Ovary (tissue), 9 donors: ENCODE data around the gene MRPL41. TPM values are rescaled to one million over a fixed set of nuclear protein-coding genes. Genes with fewer than 3 reads are reported as not detected.

Source experiments
- DNase-seq, 5 donors: peaks; one replicate each; pipeline ENCODE4 v3.0.0-alpha.2; 2019 to 2020
- H3K27ac ChIP-seq, 2 donors: fragments of 200-600 bp; one replicate each; pipeline versions ENCODE4 v1.5.1 to v1.8.0; 2019 to 2022
- H3K27me3 ChIP-seq: fragments of 200-600 bp; one replicate; pipeline ENCODE4 v1.8.0; 2022
- H3K36me3 ChIP-seq: fragments of 200-600 bp; sonication (generic); one replicate; pipeline ENCODE4 v1.5.1; 2019
- H3K4me1 ChIP-seq: one replicate; pipeline ENCODE4 v1.8.1; 2013; ENCODE audit warnings: mild to moderate bottlenecking, moderate library complexity; ENCODE audit not compliant: insufficient read depth
- H3K4me3 ChIP-seq: fragments of 200-600 bp; sonication (generic); one replicate; pipeline ENCODE4 v1.5.1; 2017
- H3K9me3 ChIP-seq, 2 donors: fragments of 200-600 bp in 1 of 2; sonication (generic) in 1 of 2; one replicate each; pipeline versions ENCODE4 v1.5.1 to v1.8.1; 2013 to 2019; ENCODE audit warnings: mild to moderate bottlenecking in 1 of 2, moderate library complexity in 1 of 2
- EP300 ChIP-seq: sonication (generic); formaldehyde crosslinking; IDR thresholded peaks from one replicate; pipeline ENCODE4 v1.6.1; 2017; ENCODE audit warnings: antibody characterized with exemption
- POLR2A ChIP-seq: fragments of 450-650 bp; IDR thresholded peaks from one replicate; pipeline ENCODE4 v1.6.1; 2017; ENCODE audit warnings: antibody characterized with exemption, mild to moderate bottlenecking, moderate library complexity
- WGBS, 3 donors: extraction: QIAGEN DNeasy Blood & Tissue Kit in 1 of 3; methylation state at CpG; one replicate each; pipeline versions ENCODE4 v1.1.5 to v1.1.7; 2013 to 2017; 5-methylcytosine and 5-hydroxymethylcytosine counted together
- intact Hi-C, 4 donors: fragments of 100-400 bp; cut with DNase I; formaldehyde crosslinking; loops; one replicate each; pipeline versions ENCODE4 v1.11.0 to v1.15.1; 2022 to 2023
- polyA plus RNA-seq, 2 donors: library from polyadenylated mRNA; stranded (reverse); fragments of 200-250 nt in 1 of 2; fragments of 350-450 nt in 1 of 2; fragmentation: Illumina TruSeq in 1 of 2; extraction: RNeasy Lipid Tissue Mini Kit (QIAGEN cat#74804) in 1 of 2; gene quantifications; one replicate each; pipeline ENCODE4 v1.2.3, GENCODE V29; 2013 to 2014
- total RNA-seq, 7 donors: library from RNA; depleted of rRNA in 2 of 7; stranded (reverse); fragments of >200 nt in 2 of 7; fragmentation: NEBNext Ultra II Directional in 3 of 7; extraction: Animal tissue kit (Norgen Biotek cat#: 25700) in 3 of 7; gene quantifications; one replicate each; pipeline versions ENCODE4 v1.1.0 to v1.2.4, GENCODE V29; 2016 to 2023
- TF ChIP-seq, protein P1 (sequence below), 3 donors: fragments of 450-650 bp in 2 of 3; fragments of 200-600 bp in 1 of 3; IDR thresholded peaks; one replicate each; pipeline versions ENCODE4 v1.5.1 to v1.8.0; 2016 to 2022; ENCODE audit warnings: antibody characterized with exemption in 3 of 3, mild to moderate bottlenecking in 1 of 3
- donor health status: DM: no; HTN: no; CAD: no; lungs with moderate emphysema.
- donor health status: DM: no; HTN: no; CAD: no.
- donor health status: Bipolar disorder and iron deficiency.
- donor health status: DM: yes; HTN: yes; CAD: no.
- donor health status: DM: no; HTN: no; CAD: no.
- donor health status: DM: yes; HTN: yes; CAD: no.

Gene MRPL41
- total and polyA plus RNA-seq, 9 donors = 1.0 to 61.9 (median 48.3) TPM

DNA sequence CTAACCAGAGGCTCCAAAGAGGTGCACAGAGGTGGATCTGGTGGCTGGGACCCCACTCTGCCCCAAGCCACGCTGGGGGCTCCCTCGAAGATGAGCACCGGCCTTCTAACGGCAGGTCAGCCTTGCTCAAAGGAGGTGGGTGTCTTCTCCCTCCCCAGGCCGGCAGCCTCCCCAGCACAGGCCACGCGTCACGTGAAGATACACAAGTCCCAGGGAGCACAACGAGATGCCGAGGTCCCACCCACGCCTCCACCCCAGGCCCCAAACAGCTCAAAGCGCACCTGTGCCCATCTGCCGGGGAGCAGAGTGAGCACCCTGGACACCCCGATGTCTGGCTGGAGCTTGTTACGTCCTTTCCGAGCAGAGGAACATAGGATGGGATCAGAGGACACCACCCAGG, 13.6 kb upstream of the MRPL41 start:
- TF ChIP-seq EP300 (no peak), POLR2A (no peak)
- TF ChIP-seq, protein P1, sequence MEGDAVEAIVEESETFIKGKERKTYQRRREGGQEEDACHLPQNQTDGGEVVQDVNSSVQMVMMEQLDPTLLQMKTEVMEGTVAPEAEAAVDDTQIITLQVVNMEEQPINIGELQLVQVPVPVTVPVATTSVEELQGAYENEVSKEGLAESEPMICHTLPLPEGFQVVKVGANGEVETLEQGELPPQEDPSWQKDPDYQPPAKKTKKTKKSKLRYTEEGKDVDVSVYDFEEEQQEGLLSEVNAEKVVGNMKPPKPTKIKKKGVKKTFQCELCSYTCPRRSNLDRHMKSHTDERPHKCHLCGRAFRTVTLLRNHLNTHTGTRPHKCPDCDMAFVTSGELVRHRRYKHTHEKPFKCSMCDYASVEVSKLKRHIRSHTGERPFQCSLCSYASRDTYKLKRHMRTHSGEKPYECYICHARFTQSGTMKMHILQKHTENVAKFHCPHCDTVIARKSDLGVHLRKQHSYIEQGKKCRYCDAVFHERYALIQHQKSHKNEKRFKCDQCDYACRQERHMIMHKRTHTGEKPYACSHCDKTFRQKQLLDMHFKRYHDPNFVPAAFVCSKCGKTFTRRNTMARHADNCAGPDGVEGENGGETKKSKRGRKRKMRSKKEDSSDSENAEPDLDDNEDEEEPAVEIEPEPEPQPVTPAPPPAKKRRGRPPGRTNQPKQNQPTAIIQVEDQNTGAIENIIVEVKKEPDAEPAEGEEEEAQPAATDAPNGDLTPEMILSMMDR (IDR thresholded peaks at IDR 0.05) = no peak
- H3K4me1 ChIP-seq = peaks cover 3% of the 10 kb centered on the region
- no peaks in the 10 kb centered on the region for H3K27me3 ChIP-seq
- intact Hi-C loops = no loop called here
- no peak overlapping the region for H3K27ac ChIP-seq
- 92 to 95% (median 94%) methylated on average over 16 of the region's 16 CpGs for WGBS, 3 donors
- no peaks in the 10 kb centered on the region for H3K36me3 ChIP-seq
- no peak overlapping the region for H3K4me3 ChIP-seq
- DNase-seq = peak in 1 of 5 donors; percentile 25
- H3K9me3 ChIP-seq = no peaks in the 10 kb centered on the region

DNA sequence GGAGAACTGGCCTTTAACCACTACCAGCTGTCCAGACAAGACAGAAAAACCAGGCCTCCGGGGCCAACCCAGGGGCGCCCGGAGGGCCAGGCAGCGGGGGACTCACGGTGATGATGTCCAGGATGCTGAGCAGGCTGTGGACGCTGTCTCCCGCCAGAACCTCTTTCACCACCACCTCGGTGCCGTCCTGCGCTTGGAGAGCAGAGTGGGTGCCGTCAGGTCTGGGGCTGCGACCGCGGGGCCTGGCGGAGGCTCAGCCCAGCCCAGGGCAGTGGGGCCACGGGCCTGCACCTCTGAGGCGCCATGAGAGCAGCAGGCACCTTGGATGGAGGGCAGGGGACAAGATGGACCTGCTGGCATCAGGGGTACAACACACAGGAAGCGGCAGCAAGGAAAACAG, 11.1 kb upstream of the MRPL41 start:
- H3K36me3 ChIP-seq = no peaks in the 10 kb centered on the region

DNA sequence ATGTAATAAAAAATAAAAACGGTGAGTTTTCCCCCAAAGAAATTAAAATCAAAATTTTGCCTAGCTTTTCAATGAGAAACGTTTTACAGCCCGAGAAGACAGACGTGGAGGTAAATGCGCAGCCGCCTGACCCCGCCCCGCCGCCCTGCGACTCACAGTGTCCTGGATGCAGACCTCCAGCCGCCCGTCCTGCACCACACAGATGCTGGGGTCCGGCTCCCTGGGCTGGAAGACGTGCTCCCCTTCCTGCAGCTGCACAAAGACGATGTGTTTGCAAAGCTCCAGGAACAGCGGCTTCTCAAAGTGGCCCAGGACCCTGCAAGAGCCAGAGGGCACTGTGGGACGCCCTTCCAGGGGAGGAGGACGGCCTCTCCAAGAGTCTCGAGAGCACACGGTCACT, 9.2 kb upstream of the MRPL41 start:
- no peaks in the 10 kb centered on the region for H3K9me3 ChIP-seq
- peaks cover under 1% of the 10 kb centered on the region for H3K4me1 ChIP-seq
- DNase-seq = peak in 1 of 5 donors; percentile 17
- H3K36me3 ChIP-seq = no peaks in the 10 kb centered on the region
- no peak overlapping the region for H3K27ac ChIP-seq
- H3K27me3 ChIP-seq = no peaks in the 10 kb centered on the region
- 89 to 91% (median 90%) methylated on average over 20 of the region's 20 CpGs for WGBS, 3 donors
- TF ChIP-seq EP300 (no peak), POLR2A (no peak)
- TF ChIP-seq, protein P1 (IDR thresholded peaks at IDR 0.05) = no peak
- H3K4me3 ChIP-seq = no peak overlapping the region
- intact Hi-C loops = no loop called here

More for the DNA sequence above, 11.1 kb upstream of the MRPL41 start:
- no peaks in the 10 kb centered on the region for H3K4me1 ChIP-seq
- H3K27me3 ChIP-seq = no peaks in the 10 kb centered on the region
- H3K27ac ChIP-seq = no peak overlapping the region
- TF ChIP-seq POLR2A (no peak), EP300 (no peak)
- TF ChIP-seq, protein P1 (IDR thresholded peaks at IDR 0.05) = no peak
- no peak overlapping the region for H3K4me3 ChIP-seq
- intact Hi-C loops = no loop called here
- DNase-seq = peak in 1 of 5 donors; percentile 20
- H3K9me3 ChIP-seq = no peaks in the 10 kb centered on the region
- WGBS, 3 donors = 90 to 93% (median 91%) methylated on average over 18 of the region's 18 CpGs

DNA sequence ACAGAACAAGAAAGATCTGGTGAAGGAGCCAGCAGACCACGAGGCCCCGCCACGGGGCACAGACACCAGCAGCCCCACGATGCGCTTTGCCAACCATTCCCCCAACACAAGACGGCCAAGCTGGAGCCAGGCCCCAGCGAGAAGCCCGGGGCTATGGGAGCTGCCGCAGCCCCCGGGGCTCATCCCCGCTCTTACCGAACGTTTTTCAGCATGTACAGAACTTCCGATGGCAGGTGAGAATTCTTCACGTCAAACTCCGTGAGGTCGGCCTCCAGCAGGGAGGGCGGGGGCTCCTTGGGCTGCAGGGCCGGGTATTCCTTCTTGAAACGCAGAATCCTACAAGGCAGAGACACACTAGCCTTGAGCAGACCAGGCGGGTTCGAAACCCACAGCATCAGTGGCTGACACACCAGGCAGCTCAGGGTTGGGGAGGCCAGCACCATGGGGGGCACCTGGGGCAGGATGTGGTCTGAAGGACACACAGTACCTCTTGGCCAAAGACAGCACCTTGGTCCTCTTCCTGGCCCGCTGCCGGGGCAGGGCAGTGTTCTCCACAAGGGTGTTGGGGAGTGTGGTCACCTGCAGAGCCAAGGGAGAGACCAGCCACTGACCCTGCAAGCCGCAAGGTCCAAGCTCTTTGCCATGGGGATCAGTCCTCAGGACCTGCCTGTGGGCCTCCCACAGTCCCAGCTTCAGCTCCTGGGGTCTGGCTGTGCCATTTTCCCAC, 8.3 kb upstream of the MRPL41 start:
- Histone ChIP-seq H3K36me3 (no peaks in the 10 kb centered on the region), H3K9me3 (no peaks in the 10 kb centered on the region), H3K4me3 (no peak overlapping the region), H3K27ac (no peak overlapping the region), H3K27me3 (no peaks in the 10 kb centered on the region), H3K4me1 (peaks cover 4% of the 10 kb centered on the region)
- TF ChIP-seq, protein P1 (IDR thresholded peaks at IDR 0.05) = no peak
- TF ChIP-seq EP300 (no peak), POLR2A (no peak)
- peak in 1 of 5 donors; percentile 31 for DNase-seq
- 90 to 91% (median 90%) methylated on average over 25 of the region's 25 CpGs for WGBS, 3 donors
- intact Hi-C loops = no loop called here
